Right kidney (tissue), 1 donor: Measurements from ENCODE around the gene FSD1.
"Not testable (repeated sequence)": the region's sequence is repeated elsewhere in the genome, so short reads cannot be mapped to it uniquely, and the experiment has no call there.

Source experiments
- DNase-seq: peaks from one replicate; pipeline ENCODE4 v3.0.0-alpha.2; 2016

Gene FSD1

DNA sequence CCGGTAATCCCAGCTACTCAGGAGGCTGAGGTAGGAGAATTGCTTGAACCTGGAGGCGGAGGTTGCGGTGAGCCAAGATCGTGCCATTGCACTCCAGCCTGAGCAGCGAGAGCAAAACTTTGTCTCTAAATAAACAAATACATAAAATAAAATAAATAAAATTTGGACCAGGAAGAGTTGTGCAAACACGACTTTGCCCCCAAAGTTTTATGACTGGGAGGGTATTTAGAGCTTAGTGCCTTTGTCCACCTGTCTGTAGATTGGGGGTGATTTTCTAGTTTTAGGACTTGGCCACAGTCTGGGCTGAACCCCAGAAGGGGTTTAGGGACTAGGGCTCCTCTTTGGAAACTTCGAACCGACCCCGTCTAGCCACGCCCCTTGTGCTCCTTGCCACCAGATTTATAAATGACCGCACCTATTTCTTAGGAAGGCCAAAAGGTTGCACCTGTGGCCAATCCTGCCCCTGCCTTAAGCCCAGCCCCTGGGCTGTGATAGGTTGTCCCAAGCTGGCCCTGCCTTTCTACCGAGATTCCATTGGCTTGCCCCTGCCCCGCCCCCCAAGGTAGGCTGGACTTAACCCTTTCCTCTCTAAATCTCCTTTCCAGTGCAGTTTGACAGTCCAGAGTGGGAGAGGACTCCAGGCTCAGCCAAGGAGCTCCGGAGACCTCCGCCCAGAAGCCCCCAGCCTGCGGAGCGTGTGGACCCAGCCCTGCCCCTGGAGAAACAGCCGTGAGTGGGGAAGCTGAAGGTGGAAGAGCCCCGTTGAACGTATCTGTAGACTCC, 20.0 kb upstream of the FSD1 start:
- no peak for DNase-seq

GRCh38 chr19:4284974-4285373, 19.4 kb upstream of the FSD1 start:
- DNase-seq, result no peak

- not testable (repeated sequence) for DNase-seq
Observed at GRCh38 chr19:4286141-4286540, 18.3 kb upstream of the FSD1 start.

DNA sequence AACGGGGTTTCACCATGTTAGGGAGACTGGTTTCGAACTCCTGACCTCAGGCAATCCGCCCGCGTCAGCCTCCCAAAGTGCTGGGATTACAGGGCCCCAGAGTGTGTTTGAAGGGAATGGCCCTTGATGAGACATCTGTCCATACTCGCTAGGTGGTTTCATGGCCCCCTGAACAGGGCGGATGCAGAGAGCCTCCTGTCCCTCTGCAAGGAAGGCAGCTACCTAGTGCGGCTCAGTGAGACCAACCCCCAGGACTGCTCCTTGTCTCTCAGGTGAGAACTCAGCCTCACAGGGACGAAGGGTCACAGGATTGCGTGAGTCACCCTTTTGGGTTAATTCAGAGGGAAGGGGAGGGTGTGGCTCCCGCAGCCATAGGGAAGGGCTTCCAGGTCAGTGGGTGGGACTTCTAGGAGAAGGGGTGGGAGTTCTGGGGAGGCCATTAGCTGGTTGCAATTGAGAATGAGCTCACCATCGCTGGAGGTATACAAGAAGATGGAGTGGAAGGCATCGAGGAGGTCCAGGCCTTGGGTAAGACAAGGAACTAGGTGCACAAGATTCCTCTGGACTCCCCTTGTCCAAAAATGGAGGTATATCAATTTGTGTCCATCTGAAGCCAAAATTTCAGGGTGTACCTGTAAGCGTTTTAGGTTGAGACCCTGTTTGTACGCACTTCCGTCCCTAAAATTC, 16.2 kb upstream of the FSD1 start:
- DNase-seq, result no peak

DNA sequence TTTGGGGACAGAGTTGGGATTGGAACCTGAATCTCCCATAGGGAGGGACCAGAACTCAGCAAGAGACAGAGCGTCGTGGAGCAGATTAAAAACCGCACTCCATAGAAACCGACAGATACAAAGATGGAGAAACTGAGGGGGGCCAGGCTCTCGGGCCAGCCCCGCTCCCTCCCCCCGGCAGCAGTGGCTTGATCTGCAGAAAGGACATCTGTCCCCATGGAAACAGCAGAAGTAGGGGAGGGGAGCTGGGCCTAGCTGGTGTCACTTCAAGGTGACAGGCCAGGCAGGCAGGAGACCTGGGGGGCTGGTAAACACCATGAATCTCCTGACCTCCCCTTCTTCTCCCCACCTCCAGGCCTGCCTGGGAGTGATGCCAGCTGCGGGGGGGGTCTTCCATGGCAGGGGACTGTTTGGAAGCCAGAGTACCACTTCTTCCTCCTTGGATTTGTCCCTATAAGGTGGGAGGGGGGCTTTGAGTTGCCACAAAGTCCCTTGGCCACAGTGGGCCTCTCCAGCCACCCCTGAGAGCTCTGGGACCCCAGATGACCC, 13.1 kb upstream of the FSD1 start:
- no peak for DNase-seq

GRCh38 chr19:4292515-4292914, 11.9 kb upstream of the FSD1 start:
- DNase-seq, result no peak

DNA sequence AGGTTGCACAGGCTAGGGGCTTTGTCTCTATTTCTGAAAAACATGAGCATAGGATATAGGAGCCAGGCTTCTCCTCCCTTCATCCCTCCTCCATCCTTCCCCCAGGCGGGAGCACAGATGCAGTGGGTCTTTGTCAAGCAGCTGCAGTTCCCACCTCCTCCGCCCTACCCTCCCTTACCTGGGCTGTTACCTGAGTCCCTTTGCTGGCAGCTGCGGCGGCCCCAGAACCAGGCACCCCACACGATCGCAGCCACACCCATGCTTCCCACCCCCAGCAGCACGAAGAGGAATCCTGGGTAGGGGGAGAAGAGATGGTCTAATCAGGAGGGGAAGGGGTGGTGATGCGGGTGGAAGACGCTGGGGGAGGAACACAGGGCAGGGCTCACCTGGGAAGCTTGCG, 10.0 kb upstream of the FSD1 start:
- DNase-seq, result no peak

DNA sequence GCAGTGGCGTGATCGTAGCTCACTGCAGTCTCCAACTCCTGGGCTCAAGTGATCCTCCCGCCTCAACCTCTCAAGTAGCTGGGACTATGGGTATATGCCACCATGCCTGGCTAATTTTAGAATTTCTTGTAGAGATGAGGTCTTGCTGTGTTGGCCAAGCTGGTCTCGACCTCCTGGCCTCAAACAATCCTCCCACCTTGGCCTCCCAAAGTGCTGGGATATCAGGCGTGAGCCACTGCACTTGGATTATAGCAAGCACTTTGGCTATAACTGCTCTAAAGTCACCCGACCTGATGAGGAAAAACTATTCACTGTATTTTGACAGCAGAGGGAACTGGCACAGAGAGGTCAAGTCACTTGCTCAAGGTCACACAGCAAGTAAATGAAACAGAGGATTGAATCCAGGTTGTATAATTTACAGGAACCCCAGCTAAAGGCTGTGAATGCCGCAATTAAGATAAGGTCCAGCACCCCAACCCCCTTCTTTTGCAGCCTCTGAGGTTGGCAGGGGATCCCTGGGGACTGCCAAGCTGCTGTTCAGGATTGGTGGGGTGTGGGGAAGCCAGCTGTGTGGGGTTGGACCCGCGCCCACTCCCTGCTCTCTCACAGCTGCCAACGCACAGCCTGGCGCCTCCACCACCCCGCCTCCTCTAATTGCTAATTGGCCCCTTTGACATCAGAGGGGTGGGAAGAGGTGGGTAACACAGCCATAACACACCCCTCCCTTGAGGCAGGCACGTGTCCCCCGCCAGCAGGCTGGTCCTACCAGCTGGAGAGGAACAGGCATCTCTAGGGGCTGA, 8.2 kb upstream of the FSD1 start:
- DNase-seq, result no peak

DNA sequence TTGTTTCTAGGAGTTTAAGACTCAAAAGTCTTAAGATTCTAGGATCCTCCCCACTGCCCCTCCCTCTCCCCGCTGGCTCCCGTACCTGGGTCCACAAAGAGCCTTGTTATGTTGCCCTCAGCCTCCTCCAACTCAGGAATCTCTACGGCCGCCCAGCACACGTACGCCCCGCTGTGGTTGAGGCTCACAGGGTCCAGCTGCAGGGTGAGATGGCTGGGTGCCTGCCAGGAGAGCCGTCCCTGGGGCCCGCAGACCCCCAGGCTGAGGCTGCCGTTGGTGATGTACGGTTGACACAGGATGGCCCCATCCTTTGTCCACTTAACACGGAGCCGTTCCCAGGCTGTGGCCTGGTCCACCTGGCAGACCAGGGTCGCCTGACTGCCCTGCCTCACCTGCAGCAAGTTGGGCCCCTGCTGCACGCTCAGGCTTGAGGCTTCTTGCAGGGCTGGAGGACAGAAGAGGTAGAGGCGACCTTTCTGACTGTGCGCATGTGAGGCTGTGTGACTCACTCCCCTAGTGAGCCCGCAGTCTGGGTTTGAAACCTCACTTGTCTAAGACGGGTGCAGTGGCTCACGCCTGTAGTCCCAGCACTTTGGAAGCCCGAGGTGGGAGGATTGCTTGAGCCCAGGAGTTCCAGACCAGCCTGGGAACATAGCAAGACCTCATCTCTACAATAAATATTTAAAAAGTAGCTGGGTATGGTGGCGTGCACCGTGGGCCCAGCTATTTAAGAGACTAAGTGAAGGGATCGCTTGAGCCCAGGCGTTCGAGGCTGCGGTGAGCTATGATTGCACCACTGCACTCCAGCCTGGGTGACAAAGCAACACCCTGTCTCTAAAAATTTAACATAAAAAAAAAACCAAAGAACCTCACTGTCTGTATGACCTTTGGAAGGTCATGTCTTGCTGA, 6.2 kb upstream of the FSD1 start:
- DNase-seq, result no peak

DNA sequence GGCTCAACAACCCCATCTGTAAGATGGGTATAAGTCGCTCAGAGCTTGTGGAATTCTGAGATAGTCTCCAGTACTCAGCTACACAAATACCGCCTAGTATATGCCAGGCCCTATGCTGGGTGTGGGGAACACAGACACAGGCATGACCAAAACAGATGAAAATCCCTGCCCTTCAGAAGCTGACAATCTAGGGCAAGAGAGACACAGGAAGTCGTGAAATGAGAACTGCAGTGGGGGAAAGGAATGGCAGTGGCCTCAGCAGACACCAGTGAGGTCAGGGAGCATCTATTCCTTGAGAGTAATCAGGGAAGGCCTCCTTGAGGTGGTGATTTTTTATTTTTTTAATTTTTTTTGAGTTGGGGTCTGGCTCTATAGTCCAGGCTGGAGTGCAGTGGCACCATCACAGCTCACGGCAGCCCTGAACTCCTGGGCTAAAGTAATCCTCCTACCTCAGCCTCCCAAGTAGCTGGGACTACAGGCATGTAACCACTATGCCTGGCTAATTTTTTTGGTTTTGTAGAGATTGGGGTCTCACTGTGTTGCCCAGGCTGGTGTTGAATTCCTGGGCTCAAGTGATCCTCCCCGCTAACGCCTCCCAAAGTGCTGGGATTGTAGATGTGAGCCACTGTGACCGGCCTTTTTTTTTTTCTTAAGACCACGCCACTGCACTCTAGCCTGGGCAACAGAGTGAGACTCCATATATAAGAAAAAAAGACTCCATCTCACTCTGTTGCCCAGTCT, 5.4 kb upstream of the FSD1 start:
- no peak for DNase-seq

- no peak for DNase-seq
Observed at GRCh38 chr19:4300589-4300988, 3.8 kb upstream of the FSD1 start.

DNA sequence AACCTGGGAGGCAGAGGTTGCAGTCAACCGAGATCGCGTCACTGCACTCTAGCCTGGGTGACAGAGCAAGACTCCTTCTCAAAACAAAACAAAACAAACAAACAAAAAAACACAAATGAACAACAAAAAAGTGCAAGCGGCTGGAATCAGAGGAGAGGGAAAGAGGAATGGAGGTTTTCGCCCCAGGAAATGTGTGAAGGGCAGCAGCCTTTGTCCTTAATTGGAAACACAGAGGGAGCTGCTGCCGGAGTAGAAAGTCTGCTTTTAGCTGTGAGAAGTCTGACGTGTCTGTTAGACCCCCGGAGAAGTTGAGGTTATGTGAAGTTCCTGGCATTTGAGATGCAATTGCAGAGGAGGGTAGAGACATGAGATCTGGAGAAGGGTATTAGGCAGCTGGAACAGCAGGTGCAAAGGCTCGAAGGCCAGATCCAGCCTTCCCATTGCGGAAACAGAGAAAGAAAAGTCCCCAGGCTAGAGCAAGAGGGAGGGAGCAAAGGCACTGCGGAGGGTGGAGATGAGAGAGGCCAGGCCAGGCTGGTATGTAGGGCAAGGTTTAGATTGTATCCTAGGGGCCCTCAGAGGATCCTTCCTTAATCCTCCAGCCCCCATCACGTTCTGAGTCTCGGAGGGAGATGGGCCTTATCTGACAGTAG, 2.7 kb upstream of the FSD1 start:
- no peak for DNase-seq

GRCh38 chr19:4302243-4302640, 2.2 kb upstream of the FSD1 start, which contains the start of gene TMIGD2:
Gene TMIGD2 (minus strand): TSS chr19:4302389. CDS start chr19:4302385, 4 bp downstream.
- DNase-seq, result no peak

GRCh38 chr19:4303819-4304537, 420 bp upstream of the FSD1 start:
- DNase-seq, result no peak

DNA sequence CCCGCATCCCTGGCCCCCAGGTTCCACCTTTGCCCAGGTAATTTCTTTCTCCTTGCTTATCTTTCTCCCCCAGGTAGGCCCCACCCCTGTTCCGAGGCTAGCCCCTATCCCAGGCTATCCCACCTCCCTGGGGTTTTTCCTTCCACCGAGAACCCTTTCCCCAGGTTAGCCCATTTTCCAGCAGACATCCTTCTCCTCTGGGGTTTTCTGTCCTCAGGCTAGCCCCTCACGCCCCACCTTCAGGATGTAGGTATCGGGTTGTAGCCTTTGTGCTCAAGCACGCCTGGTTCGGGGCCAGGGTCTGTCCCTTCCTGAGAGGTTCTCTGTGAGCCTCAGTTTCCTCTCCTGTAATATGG, 837 bp downstream of the FSD1 start:
- DNase-seq, result no peak

DNA sequence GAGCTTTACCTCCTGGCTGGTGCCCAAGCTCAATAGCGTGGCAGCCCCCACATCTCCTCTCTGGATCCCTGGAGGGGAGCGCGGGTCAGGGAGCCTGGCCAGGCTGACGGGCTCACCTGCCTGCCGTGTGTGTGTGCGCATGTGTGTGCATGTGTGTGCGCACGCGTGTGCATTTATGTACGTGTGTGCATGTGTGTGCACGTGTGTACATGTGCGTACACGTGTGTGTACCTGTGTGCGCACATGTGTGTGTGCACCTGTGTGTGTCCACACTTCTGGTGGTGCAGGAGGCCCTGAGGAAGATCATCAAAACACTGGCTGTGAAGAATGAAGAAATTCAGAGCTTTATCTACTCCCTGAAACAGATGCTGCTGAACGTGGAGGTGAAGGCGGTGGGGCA, 1.3 kb downstream of the FSD1 start:
- no peak for DNase-seq

DNA sequence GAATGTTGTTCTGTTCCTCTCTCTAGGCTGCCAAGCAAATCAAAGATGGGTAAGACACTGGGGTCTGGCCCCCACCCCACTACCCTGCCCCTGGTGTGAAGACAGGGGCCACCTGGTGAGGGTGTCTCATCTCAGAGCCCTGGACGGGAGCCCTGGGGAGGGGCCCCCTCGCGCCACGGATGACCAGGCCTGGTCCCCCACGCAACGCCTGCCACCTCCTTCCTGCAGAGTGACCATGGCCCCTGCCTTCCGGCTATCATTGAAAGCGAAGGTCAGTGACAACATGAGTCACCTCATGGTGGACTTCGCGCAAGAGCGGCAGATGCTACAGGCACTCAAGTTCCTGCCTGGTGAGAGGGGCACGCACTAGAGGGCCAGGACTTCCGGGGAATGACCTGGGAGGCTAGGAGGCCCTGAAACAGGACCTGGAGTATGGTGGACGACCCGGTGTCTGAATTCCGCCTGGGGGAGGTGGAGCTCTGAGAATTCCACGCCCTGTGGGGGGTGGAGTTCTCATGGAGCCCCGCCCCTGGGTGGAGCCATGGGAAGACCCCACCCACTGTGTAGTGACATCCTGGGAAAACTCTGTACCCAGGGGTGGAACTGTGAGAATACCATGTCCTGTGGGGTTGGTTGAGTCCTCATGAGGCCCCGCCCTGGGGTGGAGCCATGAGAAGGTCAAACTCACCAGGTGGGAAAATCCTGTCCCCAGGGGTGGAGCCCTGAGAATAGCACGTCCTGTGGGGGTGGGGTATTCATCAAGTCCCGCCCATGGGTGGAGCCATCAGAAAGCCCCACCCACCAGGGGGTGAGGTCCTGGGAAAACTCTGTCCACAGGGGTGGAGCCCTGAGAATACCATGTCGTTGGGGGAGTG, 6.1 kb downstream of the FSD1 start:
- DNase-seq, result no peak

- DNase-seq, result no peak
Observed at GRCh38 chr19:4313847-4314490, 9.6 kb downstream of the FSD1 start.
